Activated CD4-positive, alpha-beta memory T cell treated with anti-CD3 and anti-CD28 coated beads for 36 hours (primary cell): Measurements from ENCODE around the gene HIGD2A. TPM values are rescaled to one million over a fixed set of nuclear protein-coding genes. Genes with fewer than 3 reads are reported as not detected.
A peak's percentile ranks its signal among the peaks of the same experiment; 100 is the strongest.

ENCODE experiments used
- CTCF ChIA-PET: fragments of 350-600 bp; sonication (Branson Sonifier 250); formaldehyde crosslinking; loops from one replicate; lab custom pipeline; 2021; ENCODE audit warnings: antibody characterized with exemption, inconsistent platforms; lab: Charles Lee
- POLR2A ChIA-PET: fragments of 350-600 bp; sonication (Branson Sonifier 250); formaldehyde crosslinking; loops from one replicate; lab custom pipeline; 2021; ENCODE audit warnings: antibody characterized with exemption; lab: Charles Lee
- DNase-seq: peaks from one replicate; pipeline ENCODE4 v3.0.0-alpha.2; 2020
- H3K27ac Mint-ChIP-seq: one replicate; pipeline ENCODE4 v1.8.0; 2021; ENCODE audit warnings: mixed read lengths
- H3K27me3 Mint-ChIP-seq: one replicate; pipeline ENCODE4 v1.8.0; 2021; ENCODE audit warnings: mixed read lengths
- H3K36me3 Mint-ChIP-seq: one replicate; pipeline ENCODE4 v1.8.0; 2021; ENCODE audit warnings: mixed read lengths
- H3K4me1 Mint-ChIP-seq: one replicate; pipeline ENCODE4 v1.8.0; 2021; ENCODE audit warnings: low read depth, mixed read lengths
- H3K4me3 Mint-ChIP-seq: one replicate; pipeline ENCODE4 v1.8.0; 2021; ENCODE audit warnings: mild to moderate bottlenecking, mixed read lengths
- H3K9me3 Mint-ChIP-seq: one replicate; pipeline ENCODE4 v1.8.0; 2021; ENCODE audit warnings: mixed read lengths
- intact Hi-C: fragments of 100-400 bp; cut with micrococcal nuclease; formaldehyde crosslinking; loops from one replicate; pipeline ENCODE4 v1.15.1; 2023
- total RNA-seq, 2 experiments: library from RNA; stranded (reverse); gene quantifications; one replicate each; pipeline ENCODE4 v1.2.3, GENCODE V29; 2021

HIGD2A gene
- total RNA-seq, 2 experiments from 2014 or later, result 112 to 119 TPM

DNA sequence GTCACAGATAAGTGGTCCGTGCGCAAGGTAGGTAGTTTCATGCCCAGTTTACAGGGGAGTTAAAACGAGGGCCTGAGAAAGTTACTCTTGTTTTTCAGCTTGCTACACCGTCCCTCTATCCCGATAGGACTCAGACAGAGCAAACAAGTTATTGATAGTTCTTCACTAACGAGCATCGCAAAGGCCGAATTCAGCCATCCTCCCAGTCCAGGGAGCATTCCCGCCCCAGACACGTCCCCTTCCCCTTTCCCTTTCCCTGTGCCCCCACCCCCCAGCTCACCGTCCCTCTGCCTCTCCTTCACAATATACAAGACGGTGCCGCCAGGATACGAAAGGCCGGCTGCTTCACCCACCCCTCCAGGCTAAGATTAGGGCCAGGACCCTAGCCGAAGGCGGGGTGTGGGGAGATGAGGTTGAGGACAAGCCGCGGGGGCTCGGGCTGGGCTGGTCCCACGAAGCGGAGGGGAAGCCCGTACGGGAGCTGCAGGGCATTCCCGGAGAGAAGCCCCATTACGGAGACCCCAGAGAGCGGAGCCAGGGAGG lies 27.6 kb upstream of the HIGD2A start:
- peak overlapping the region; percentile 90 for H3K27ac Mint-ChIP-seq
- no peaks in the 10 kb centered on the region for H3K27me3 Mint-ChIP-seq
- peaks cover 14% of the 10 kb centered on the region for H3K36me3 Mint-ChIP-seq
- peaks cover 37% of the 10 kb centered on the region for H3K4me1 Mint-ChIP-seq
- intact Hi-C loops, result loop anchor here (1.0 to 5.0 kb wide), 2 partner anchors 27 to 176 kb away; partner anchors contain the start of genes HIGD2A, NOP16 and RNF44
- POLR2A ChIA-PET, result interaction anchor here (0.7 to 1.1 kb wide), 3 partner anchors 9 to 55 kb away, joined by 3 to 5 read pairs (median 3); partner anchors contain the start of gene CLTB
- CTCF ChIA-PET, result interaction anchor here (1.4 to 2.5 kb wide), 4 partner anchors 9 to 126 kb away, joined by 3 to 10 read pairs (median 6); partner anchors contain the start of gene CLTB
- no peaks in the 10 kb centered on the region for H3K9me3 Mint-ChIP-seq
- H3K4me3 Mint-ChIP-seq, result peak overlapping the region; percentile 99
- DNase-seq, result peak; percentile 37

DNA sequence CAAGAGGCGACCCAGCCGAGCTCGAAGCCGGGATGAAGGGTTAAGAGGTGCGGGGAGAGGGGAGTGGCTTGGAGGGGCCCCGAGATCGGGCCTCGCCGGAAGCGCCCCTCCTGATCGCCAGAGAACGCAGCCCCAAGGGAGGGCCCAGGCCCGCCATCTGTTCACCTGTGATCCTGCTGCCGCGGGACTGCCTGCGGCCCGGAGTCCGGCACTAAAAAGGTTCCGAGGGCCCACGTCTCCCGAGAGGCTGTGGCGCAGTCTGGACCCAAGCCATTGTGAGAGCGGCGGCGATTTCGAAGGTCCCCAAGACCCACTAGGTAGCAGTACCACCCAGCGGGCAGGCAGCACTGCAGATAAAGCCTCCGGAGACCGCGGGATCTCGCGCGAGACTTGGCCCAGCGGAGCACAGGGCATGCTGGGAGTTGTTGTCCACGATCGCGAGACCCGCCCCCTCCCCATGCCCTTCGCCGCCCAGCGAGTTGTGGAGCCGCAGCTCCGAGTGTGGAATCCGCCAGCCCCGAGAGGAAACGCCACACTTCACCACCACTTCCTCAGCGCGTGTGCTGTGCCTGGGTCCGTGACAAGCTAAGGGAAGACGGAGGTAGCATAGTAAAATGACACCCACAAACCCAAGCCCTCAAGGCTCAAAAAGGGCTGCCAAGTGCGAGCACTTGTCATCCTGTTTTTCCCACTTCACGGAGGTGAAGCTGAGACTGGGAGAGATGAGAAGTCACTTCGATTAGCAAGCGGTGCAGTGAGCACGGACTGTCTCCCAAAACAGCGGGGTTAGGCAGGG lies 26.9 kb upstream of the HIGD2A start, which contains the start of gene KIAA1191:
KIAA1191 (minus strand) TSS at position 328 of the 796 bp plus-strand sequence. CDS start 2,256 bp downstream, outside the sequence.
- Mint-ChIP-seq H3K36me3 (peaks cover 15% of the 10 kb centered on the region), H3K27ac (peak within 1 kb of the TSS; percentile 90), H3K4me3 (peak within 1 kb of the TSS; percentile 99), H3K4me1 (peaks cover 38% of the 10 kb centered on the region), H3K27me3 (no peaks in the 10 kb centered on the region), H3K9me3 (no peaks in the 10 kb centered on the region)
- intact Hi-C loops, result loop anchor here (1.0 to 5.0 kb wide), 3 partner anchors 27 to 176 kb away; partner anchors contain the start of genes FAF2, HIGD2A, NOP16 and RNF44
- POLR2A ChIA-PET, result interaction anchor here (0.7 to 1.5 kb wide), 5 partner anchors 9 to 176 kb away, joined by 3 to 5 read pairs (median 3); partner anchors contain the start of gene CLTB
- DNase-seq, result peak; percentile 97
- CTCF ChIA-PET, result interaction anchor here (1.1 to 2.5 kb wide), 6 partner anchors 9 to 632 kb away, joined by 3 to 10 read pairs (median 6); partner anchors contain the start of gene CLTB

DNA sequence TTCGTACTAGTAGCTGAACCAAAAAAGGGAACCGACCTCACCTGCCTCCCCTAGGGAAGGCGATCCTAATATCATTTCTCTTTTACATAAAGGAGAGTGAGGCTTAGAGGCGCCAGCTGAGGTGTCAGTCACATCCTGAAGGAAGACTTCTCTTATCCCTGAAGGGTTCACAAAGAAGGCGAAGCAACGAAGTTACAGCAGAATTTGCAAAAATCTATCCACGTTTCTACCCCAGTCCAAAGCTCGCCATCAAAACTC lies 26.4 kb upstream of the HIGD2A start:
- H3K4me1 Mint-ChIP-seq, result peaks cover 40% of the 10 kb centered on the region
- no peaks in the 10 kb centered on the region for H3K9me3 Mint-ChIP-seq
- ChIA-PET POLR2A (interaction anchor here (0.7 to 1.5 kb wide), 4 partner anchors 10 to 176 kb away, joined by 3 to 5 read pairs (median 3); no protein-coding TSS in a partner anchor), CTCF (interaction anchor here (1.1 to 2.5 kb wide), 5 partner anchors 10 to 632 kb away, joined by 3 to 10 read pairs (median 6); partner anchors contain the start of gene CLTB)
- H3K27me3 Mint-ChIP-seq, result no peaks in the 10 kb centered on the region
- peak overlapping the region; percentile 99 for H3K4me3 Mint-ChIP-seq
- H3K27ac Mint-ChIP-seq, result peak overlapping the region; percentile 90
- intact Hi-C loops, result loop anchor here (2.0 to 5.0 kb wide), 2 partner anchors 87 to 175 kb away; partner anchors contain the start of genes FAF2 and RNF44
- H3K36me3 Mint-ChIP-seq, result peaks cover 18% of the 10 kb centered on the region
- no peak for DNase-seq

DNA sequence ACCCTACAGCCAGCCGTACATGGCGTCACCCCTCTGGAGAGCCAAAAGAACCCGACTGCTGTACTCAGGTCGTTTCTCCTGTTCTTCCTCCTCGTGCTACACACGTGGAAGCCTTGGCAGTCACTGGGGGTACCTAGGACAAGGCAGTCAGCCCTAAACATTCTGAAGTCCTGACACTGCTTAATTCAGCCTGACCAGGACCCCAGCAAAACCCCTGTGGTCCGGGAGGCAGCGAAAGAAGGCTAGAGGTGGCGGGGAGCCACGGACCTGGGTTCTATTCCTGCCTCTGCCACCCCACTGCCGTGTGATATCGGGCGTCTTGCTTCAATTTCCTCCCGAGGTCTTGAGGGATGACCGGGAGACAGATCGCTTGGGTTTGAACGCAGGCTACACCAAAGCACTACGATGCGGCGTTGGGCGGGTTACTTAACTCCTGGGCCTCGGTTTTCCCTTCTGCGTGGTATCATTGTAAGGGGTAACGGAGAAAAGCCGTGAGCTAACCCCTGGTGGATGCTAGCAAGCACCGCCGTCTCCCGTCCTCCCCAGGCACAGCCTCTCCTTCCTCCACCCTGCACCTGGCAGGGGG lies 23.7 kb upstream of the HIGD2A start:
- no peak for DNase-seq
- Mint-ChIP-seq H3K36me3 (peaks cover 16% of the 10 kb centered on the region), H3K27me3 (no peaks in the 10 kb centered on the region), H3K27ac (peak overlapping the region; percentile 18), H3K9me3 (no peaks in the 10 kb centered on the region), H3K4me1 (peaks cover 26% of the 10 kb centered on the region), H3K4me3 (peak overlapping the region; percentile 73)
- ChIA-PET POLR2A (no interaction called here), CTCF (no interaction called here)
- intact Hi-C loops, result loop anchor here (1.0 to 5.0 kb wide), 2 partner anchors 24 to 172 kb away; partner anchors contain the start of gene RNF44

DNA sequence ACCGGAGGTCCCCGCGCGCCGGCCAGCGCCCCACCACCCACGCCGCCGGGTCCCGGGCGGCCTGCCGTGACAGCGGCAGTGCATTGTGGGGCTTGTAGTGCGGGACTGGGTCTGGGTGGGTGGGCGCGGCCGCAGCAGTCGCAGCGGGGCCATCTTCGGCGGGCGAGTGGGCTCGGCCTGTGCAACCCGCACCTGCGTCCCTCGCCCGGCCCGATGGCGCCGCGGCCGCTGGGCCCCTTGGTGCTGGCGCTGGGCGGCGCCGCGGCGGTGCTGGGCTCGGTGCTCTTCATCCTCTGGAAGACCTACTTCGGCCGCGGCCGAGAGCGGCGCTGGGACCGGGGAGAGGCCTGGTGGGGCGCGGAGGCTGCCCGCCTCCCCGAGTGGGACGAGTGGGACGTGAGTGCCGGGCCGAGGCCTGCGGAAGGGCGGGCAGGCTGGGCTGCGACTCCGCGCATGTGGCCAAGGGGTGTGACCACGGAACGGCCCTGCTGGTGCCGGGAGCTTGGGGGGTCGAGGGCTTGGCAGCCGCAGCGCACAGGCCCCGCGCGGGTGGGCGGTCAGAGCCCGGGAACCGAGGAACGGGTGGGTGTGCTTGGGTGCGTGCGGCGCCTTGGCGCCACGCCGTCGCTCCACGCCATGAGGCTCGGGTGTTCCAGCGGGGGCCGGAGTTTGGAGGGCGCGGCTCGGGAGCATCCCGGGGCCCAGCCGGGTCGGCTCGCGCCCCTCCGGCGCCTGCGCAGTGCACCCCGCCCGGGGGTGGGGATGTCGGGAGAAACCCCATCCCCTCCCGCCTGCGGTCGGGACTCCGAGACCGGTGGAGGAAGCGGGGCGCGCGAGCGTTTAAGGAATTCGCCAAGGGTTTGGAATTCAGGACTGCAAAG lies 23.0 kb upstream of the HIGD2A start, which contains the start of gene ARL10:
ARL10 (plus strand) TSS at position 137 of the 881 bp plus-strand sequence; CDS start at position 214, 77 bp downstream.
- H3K4me3 Mint-ChIP-seq, result peak within 1 kb of the TSS; percentile 73
- ChIA-PET CTCF (interaction anchor here (1.6 kb wide), 1 partner anchor 82 kb away, joined by 3 read pairs; no protein-coding TSS in a partner anchor), POLR2A (no interaction called here)

DNA sequence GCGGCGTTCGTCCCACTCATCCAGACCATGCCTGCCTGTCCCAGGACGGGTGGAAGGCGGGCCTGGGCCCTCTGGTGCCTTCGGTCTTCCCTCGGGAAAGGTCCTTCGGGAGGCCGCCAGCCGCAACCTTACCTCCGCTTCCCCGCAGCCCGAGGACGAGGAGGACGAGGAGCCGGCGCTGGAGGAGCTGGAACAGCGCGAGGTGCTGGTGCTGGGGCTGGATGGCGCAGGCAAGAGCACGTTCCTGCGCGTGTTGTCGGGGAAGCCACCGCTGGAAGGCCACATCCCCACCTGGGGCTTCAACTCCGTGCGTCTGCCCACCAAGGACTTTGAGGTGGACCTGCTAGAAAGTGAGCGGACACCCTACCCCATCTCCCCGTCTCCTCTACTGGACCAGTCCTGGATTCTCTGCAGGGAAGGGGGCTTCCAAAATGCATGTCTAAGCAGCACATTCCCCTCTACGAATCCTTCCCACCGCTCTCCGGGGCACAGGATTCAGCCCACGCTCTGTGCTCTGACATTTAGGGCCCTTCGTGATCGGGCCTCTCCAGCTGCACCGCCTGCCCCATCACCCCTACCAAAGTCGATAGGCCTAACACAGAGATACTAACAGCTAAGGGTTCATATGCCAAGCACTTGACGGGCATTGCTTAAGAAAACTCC lies 22.2 kb upstream of the HIGD2A start:
- H3K4me3 Mint-ChIP-seq, result peak overlapping the region; percentile 71
- no peak overlapping the region for H3K27ac Mint-ChIP-seq
- no peaks in the 10 kb centered on the region for H3K27me3 Mint-ChIP-seq
- intact Hi-C loops, result no loop called here
- H3K9me3 Mint-ChIP-seq, result no peaks in the 10 kb centered on the region
- peaks cover 25% of the 10 kb centered on the region for H3K4me1 Mint-ChIP-seq
- CTCF ChIA-PET, result interaction anchor here (1.6 kb wide), 1 partner anchor 81 kb away, joined by 3 read pairs; no protein-coding TSS in a partner anchor
- POLR2A ChIA-PET, result no interaction called here
- peaks cover 22% of the 10 kb centered on the region for H3K36me3 Mint-ChIP-seq
- DNase-seq, result no peak

More for the DNA sequence above, 23.0 kb upstream of the HIGD2A start, which contains the start of gene ARL10:
- intact Hi-C loops, result loop anchor here (1.0 kb wide), 1 partner anchor 24 kb away; no protein-coding TSS in a partner anchor
- Mint-ChIP-seq H3K27ac (peak within 1 kb of the TSS; percentile 18), H3K4me1 (peaks cover 25% of the 10 kb centered on the region), H3K9me3 (no peaks in the 10 kb centered on the region), H3K27me3 (no peaks in the 10 kb centered on the region), H3K36me3 (peaks cover 19% of the 10 kb centered on the region)
- DNase-seq, result peak; percentile 70

DNA sequence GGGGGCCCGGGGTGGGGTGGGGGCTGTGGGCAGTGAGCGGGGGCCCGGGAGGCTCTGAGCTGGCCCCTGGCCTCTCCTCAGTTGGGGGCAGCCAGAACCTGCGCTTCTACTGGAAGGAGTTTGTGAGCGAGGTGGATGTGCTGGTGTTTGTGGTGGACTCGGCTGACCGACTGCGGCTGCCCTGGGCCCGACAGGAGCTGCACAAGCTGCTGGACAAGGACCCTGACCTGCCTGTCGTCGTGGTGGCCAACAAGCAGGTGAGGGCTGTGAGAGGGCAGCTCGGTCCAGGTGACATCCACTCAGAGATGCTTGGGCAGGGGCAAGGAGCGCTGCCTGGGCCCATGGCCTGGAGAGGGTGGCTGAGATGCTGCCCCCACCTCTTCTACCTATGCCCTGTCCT lies 19.8 kb upstream of the HIGD2A start:
- peaks cover 15% of the 10 kb centered on the region for H3K4me1 Mint-ChIP-seq

DNA sequence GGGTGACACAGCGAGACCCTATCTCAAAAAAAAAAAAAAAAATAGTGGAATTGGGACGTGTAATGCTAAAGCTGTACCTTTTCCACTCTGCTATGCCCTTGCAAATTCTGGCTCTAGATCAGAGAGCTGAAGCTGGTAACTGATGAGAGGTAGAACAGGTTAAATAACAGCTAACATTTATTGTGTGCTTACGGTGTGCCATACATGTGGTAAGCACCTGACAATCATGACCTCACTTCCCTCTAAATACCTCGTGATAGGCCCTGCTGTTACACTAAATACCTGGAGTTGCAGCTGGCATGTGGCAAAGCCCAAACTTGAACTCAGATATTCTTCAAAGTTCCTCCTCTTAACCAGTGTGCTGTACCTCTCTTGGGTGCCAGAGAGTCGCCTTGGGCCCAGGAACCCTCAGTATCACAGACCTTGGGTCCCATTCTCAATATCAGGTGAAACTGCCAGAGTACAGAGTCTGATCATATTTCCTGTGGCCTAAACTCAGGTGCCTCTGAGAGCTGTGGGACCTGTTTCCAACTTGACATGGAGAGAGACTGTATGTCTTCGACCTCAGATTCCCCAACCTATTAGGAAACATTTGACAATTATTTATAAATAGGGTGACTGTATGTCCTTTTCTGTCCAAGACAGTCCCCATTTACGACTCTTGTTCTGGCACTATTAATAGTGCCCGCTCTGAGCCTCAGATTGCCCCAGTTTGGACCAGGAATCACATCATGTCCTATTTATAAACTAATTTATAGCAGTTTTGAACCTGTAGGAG lies 18.4 kb upstream of the HIGD2A start:
- Mint-ChIP-seq H3K4me1 (peaks cover 7% of the 10 kb centered on the region), H3K9me3 (no peaks in the 10 kb centered on the region), H3K27me3 (no peaks in the 10 kb centered on the region), H3K27ac (no peak overlapping the region), H3K4me3 (no peak overlapping the region), H3K36me3 (peaks cover 24% of the 10 kb centered on the region)
- no peak for DNase-seq
- POLR2A ChIA-PET, result interaction anchor here (1.6 kb wide), 1 partner anchor 12 kb away, joined by 5 read pairs; no protein-coding TSS in a partner anchor
- CTCF ChIA-PET, result interaction anchor here (0.7 kb wide), 1 partner anchor 23 kb away, joined by 3 read pairs; no protein-coding TSS in a partner anchor
- intact Hi-C loops, result no loop called here

More for the DNA sequence above, 19.8 kb upstream of the HIGD2A start:
- intact Hi-C loops, result no loop called here
- DNase-seq, result no peak
- Mint-ChIP-seq H3K27me3 (no peaks in the 10 kb centered on the region), H3K4me3 (no peak overlapping the region), H3K36me3 (peaks cover 24% of the 10 kb centered on the region), H3K9me3 (no peaks in the 10 kb centered on the region), H3K27ac (no peak overlapping the region)
- ChIA-PET CTCF (no interaction called here), POLR2A (interaction anchor here (1.0 kb wide), 1 partner anchor 19 kb away, joined by 3 read pairs; no protein-coding TSS in a partner anchor)

DNA sequence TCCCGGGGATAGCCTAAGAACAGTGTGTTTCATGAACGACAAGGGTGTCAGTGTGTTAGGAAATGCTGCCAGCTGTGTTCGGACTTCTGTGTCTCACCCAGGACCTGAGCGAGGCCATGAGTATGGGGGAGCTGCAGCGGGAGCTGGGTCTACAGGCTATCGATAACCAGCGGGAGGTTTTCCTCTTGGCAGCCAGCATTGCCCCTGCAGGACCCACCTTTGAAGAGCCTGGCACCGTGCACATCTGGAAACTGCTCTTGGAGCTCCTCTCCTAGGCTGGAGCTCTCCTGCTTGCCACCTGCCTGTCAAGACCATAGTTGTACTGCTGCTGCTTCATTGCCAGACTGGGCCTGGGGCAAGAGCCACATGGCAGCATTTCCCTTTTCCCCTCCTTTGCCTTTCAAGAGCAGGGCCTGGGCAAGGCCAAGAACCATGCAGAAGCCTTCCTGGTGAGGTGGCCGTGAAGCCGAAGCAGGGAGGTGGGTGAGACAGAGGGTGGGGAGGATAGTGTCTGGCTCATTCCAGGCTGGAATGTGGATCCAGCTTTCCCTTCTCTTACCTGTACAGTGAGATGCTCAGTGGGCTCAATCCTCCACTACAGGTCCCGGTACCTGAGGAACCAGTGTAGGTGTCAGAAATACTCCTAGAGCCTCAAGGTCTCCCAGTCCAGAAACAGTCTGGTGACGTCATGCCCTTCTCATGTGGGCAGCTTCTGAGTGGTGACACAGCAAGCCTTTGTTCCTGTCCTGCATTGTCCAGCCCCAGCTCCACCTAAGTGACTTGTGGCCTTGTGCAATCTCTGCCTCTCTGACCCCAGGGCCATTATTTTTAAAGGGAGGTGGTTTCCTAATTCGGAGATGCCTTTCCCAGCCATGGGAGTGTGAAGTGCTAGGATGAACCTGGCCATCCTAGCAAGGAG lies 16.7 kb upstream of the HIGD2A start:
- H3K36me3 Mint-ChIP-seq, result peaks cover 20% of the 10 kb centered on the region
- no peaks in the 10 kb centered on the region for H3K4me1 Mint-ChIP-seq
- no peak overlapping the region for H3K4me3 Mint-ChIP-seq
- H3K9me3 Mint-ChIP-seq, result no peaks in the 10 kb centered on the region
- no peak for DNase-seq
- intact Hi-C loops, result no loop called here
- ChIA-PET POLR2A (no interaction called here), CTCF (interaction anchor here (1.3 kb wide), 1 partner anchor 10 kb away, joined by 3 read pairs; the partner anchor contains the start of gene KIAA1191)
- no peaks in the 10 kb centered on the region for H3K27me3 Mint-ChIP-seq
- H3K27ac Mint-ChIP-seq, result no peak overlapping the region
